Sigmoid colon (tissue), 4 donors: ENCODE data around the gene EDEM1.
"Not testable (repeated sequence)": the region's sequence is repeated elsewhere in the genome, so short reads cannot be mapped to it uniquely, and the experiment has no call there.

Experiments used
- POLR2A ChIP-seq, 2 donors: fragments of 450-650 bp; IDR thresholded peaks; one replicate each; pipeline ENCODE4 v1.6.1; 2016; ENCODE audit warnings: antibody characterized with exemption in 2 of 2, mild to moderate bottlenecking in 2 of 2, moderate library complexity in 2 of 2
- POLR2AphosphoS5 ChIP-seq, 4 donors: sonication (generic); formaldehyde crosslinking; IDR thresholded peaks; one replicate each; pipeline ENCODE4 v1.6.1; 2017; ENCODE audit warnings: antibody characterized with exemption in 4 of 4

- not testable (repeated sequence) for TF ChIP-seq POLR2A, POLR2AphosphoS5 (IDR thresholded peaks at IDR 0.05)
Measured at GRCh38 chr3:5242785-5243184, 55.3 kb downstream of the EDEM1 start.
